GM12864 (cell line): ENCODE data around the gene PGF.

Experiments used
- DNase-seq: peaks from one replicate; pipeline ENCODE4 v3.0.0-alpha.2; 2011; ENCODE audit warnings: low read depth
- H3K4me3 ChIP-seq: 2 replicates; pipeline ENCODE4 v1.5.1; 2011; ENCODE audit warnings: mild to moderate bottlenecking, low read depth, low read length, control low read depth
- CTCF ChIP-seq: IDR thresholded peaks from 2 replicates; pipeline ENCODE4 v1.5.1; 2011; ENCODE audit warnings: low read depth, mild to moderate bottlenecking, moderate library complexity, low read length, control low read depth, inconsistent platforms; ENCODE audit errors: missing control alignments

The PGF gene

DNA sequence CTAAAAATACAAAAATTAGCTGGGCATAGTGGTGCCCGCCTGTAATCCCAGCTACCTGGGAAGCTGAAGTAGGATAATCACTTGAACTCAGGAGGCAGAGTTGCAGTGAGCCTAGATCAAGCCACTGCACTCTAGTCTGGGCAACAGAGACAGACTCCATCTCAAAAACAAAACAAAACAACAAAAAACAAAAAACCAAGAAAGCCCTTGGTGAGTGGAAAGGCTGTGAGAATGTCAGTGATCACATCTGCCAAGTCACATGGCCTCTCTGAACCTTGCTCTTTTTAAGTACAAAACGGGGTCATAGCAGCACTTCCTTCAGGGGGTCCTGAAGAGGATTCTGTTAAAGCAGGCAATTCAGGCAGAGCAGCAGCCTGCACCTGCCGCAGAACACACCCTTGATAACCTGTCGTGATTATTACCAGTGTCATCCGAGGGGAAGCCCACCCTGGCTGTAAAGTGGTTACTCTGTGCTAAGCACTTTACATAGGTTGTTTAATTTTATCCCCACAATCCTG is 41.9 kb downstream of the PGF start:
- no peak overlapping the region for H3K4me3 ChIP-seq
- DNase-seq, result no peak
- TF ChIP-seq CTCF, result no peak

GRCh38 chr14:74912801-74913200 is 42.6 kb downstream of the PGF start:
- no peak overlapping the region for H3K4me3 ChIP-seq
- no peak for DNase-seq
- TF ChIP-seq CTCF, result no peak

DNA sequence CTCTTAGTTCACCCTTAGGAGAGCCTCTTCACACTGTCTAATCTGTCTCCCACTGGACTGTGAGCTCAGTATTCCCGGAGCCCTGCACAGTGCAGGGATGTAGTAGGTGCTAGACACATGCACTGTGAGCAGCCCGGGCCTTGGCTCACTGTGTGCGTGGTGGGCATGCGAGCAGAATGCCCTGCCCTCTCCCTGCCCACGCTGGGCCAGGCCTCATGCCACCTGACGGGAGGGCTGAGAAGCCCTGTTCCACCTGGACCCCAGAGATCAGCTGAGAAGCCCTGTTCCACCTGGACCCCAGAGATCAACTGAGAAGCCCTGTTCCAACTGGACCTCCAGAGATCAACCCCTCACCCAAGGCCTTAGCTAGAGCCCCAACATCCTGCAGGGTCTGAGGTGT is 43.3 kb downstream of the PGF start:
- TF ChIP-seq CTCF, result no peak
- no peak for DNase-seq
- no peak overlapping the region for H3K4me3 ChIP-seq

- no peak overlapping the region for H3K4me3 ChIP-seq
- TF ChIP-seq CTCF, result no peak
- no peak for DNase-seq
Measured at GRCh38 chr14:74911704-74912103, 43.7 kb downstream of the PGF start.

- no peak for TF ChIP-seq CTCF
- no peak for DNase-seq
- H3K4me3 ChIP-seq, result no peak overlapping the region
Measured at GRCh38 chr14:74911221-74911620, 44.2 kb downstream of the PGF start.

- no peak for TF ChIP-seq CTCF
- H3K4me3 ChIP-seq, result no peak overlapping the region
- DNase-seq, result no peak
Measured at GRCh38 chr14:74910556-74910955, 44.8 kb downstream of the PGF start.

DNA sequence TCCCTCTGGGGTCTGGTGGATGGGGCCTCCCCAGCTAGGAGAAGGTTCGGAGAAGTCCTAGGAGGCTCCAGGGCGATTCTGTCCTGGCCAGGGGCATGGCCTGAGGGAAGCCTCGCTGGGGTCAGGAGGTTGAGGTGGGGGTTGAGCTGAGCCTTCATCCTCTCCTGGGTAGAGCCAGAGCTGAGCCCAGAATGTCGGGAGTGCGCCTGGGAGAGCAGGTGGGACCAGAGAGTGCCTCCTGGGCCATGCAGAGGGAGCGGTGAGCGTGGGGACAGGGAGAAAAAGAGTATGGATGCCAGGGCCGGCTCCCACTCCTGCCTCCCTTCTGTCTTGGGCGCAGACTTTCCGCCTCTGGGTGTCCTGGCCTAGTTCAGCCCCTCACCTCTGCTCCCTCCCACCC is 45.5 kb downstream of the PGF start:
- DNase-seq, result no peak
- no peak for TF ChIP-seq CTCF
- no peak overlapping the region for H3K4me3 ChIP-seq
